ENCODE results near the gene TBX15.

GRCh38 chr1:118991448-118991847 lies 3.3 kb upstream of the TBX15 start:
- no peak for TF ChIP-seq CTCF (IDR thresholded peaks at IDR 0.05)
- TF ChIP-seq POLR2A (IDR thresholded peaks at IDR 0.05): no peak
